ENCODE results near the gene MSI2. TPM values are rescaled to one million over a fixed set of nuclear protein-coding genes. Genes with fewer than 3 reads are reported as not detected.

MSI2 gene
- total RNA-seq, 2 experiments from 2014 or later = 131 to 164 TPM

DNA sequence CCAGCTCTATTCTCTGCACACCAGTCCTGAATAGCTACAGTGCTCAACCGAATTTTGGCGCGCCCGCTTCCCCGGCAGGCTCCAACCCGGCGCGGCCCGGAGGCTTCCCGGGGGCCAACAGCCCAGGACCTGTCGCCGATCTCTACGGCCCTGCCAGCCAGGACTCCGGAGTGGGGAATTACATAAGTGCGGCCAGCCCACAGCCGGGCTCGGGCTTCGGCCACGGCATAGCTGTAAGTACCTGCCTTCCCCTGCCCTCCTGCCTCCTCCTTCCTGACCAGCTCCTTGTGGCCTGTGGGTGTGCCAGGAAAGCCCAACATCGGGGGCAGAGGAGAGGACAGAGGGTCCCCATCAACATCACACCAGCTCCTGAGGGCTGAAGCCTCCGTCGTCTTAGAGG is 418.6 kb downstream of the MSI2 start:
- peaks cover 26% of the 10 kb centered on the region for H3K4me1 ChIP-seq (ENCODE audit: insufficient read depth, low read length, poor library complexity, severe bottlenecking)
- no peaks in the 10 kb centered on the region for H3K36me3 ChIP-seq (ENCODE audit: insufficient read depth, low read length)
- no peaks in the 10 kb centered on the region for H3K9me3 ChIP-seq (ENCODE audit: low read length)
- no peak for DNase-seq (ENCODE audit: low spot score)
- BruUV-seq (replicated peaks) = no TSS peak
- no peaks in the 10 kb centered on the region for H3K9me2 ChIP-seq (ENCODE audit: insufficient read depth, low read length)
- POLR2A ChIA-PET = no interaction called here
- H3K27ac ChIP-seq (ENCODE audit: low read depth, low read length, poor library complexity, severe bottlenecking) = no peak overlapping the region
- H3K79me2 ChIP-seq (ENCODE audit: insufficient read depth, low read depth, low read length) = no peaks in the 10 kb centered on the region
- no peaks in the 10 kb centered on the region for H4K20me1 ChIP-seq (ENCODE audit: insufficient read depth, low read length)
- TF ChIP-seq, protein P1, sequence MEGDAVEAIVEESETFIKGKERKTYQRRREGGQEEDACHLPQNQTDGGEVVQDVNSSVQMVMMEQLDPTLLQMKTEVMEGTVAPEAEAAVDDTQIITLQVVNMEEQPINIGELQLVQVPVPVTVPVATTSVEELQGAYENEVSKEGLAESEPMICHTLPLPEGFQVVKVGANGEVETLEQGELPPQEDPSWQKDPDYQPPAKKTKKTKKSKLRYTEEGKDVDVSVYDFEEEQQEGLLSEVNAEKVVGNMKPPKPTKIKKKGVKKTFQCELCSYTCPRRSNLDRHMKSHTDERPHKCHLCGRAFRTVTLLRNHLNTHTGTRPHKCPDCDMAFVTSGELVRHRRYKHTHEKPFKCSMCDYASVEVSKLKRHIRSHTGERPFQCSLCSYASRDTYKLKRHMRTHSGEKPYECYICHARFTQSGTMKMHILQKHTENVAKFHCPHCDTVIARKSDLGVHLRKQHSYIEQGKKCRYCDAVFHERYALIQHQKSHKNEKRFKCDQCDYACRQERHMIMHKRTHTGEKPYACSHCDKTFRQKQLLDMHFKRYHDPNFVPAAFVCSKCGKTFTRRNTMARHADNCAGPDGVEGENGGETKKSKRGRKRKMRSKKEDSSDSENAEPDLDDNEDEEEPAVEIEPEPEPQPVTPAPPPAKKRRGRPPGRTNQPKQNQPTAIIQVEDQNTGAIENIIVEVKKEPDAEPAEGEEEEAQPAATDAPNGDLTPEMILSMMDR (conservative IDR thresholded peaks at IDR 0.05; ENCODE audit: low read length) = no peak
- no peak for TF ChIP-seq EZH2phosphoT487 (IDR thresholded peaks at IDR 0.05; ENCODE audit: borderline replicate concordance, low read depth, low read length)
- H3K4me3 ChIP-seq (ENCODE audit: low read depth, low read length, poor library complexity, severe bottlenecking) = no peak overlapping the region
- intact Hi-C loops (cut with micrococcal nuclease; ENCODE audit: unreplicated experiment) = loop anchor here (5.0 to 10.0 kb wide), 4 partner anchors 38 to 540 kb away; no protein-coding TSS in a partner anchor
- no peak overlapping the region for H2AFZ ChIP-seq (ENCODE audit: low read length)
- CTCF ChIA-PET (ENCODE audit: unreplicated experiment) = no interaction called here
- H3K4me2 ChIP-seq (ENCODE audit: low read length) = no peak overlapping the region

DNA sequence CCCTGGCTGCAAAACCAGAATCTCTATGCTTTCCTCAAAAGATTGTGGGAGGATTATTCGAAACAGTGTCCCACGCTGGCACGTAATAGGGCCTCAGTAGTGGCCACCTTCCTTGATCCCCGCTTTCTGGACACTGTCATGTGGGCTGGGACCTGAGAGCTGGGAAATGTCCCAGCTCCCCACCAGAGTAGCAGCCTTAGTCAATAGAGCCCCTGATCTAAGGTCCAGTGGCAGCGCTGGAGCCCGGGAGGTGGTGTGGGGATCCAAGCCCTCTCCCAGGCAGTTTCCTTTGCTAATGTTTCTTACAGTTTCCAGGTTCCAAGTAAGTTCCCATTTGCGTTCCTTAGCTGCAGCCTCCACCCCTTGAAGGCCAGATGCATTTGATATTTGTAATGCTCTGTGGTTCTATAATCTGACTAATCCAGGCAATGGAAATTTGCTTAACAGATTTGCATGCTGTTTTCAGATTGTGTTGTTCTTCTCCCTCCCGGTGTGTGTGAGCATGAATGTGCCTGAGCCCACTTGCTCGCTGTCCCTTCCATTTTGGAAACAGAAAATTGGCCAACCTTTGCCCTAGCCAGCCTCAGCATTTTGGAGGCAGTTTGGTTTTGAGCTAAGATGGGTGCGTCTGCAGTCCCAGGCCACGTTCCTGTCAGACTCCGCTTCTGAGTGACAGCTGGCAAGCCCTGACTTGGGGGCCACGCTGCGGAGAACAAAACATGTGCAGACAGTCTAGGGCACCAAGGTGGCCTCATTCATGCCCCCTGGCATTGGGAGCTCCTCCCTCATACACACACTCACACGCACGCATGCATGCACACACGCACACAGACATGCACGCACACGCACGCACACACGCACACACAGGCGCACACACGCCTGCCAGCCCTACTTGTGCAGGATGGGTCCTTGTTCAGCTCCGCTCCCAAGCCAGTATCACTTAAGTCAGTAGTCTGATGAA is 419.4 kb downstream of the MSI2 start:
- Histone ChIP-seq H3K36me3 (ENCODE audit: insufficient read depth, low read length) (no peaks in the 10 kb centered on the region), H3K4me3 (ENCODE audit: low read depth, low read length, poor library complexity, severe bottlenecking) (no peak overlapping the region), H4K20me1 (ENCODE audit: insufficient read depth, low read length) (no peaks in the 10 kb centered on the region), H3K4me1 (ENCODE audit: insufficient read depth, low read length, poor library complexity, severe bottlenecking) (peaks cover 26% of the 10 kb centered on the region), H3K4me2 (ENCODE audit: low read length) (no peak overlapping the region), H2AFZ (ENCODE audit: low read length) (no peak overlapping the region), H3K27ac (ENCODE audit: low read depth, low read length, poor library complexity, severe bottlenecking) (no peak overlapping the region), H3K79me2 (ENCODE audit: insufficient read depth, low read depth, low read length) (no peaks in the 10 kb centered on the region), H3K9me3 (ENCODE audit: low read length) (no peaks in the 10 kb centered on the region), H3K9me2 (ENCODE audit: insufficient read depth, low read length) (no peaks in the 10 kb centered on the region)
- TF ChIP-seq, protein P1 (conservative IDR thresholded peaks at IDR 0.05; ENCODE audit: low read length) = no peak
- DNase-seq (ENCODE audit: low spot score) = no peak
- CTCF ChIA-PET (ENCODE audit: unreplicated experiment) = interaction anchor here (0.6 kb wide), 3 partner anchors 40 to 231 kb away, joined by 3 read pairs; no protein-coding TSS in a partner anchor
- intact Hi-C loops (cut with micrococcal nuclease; ENCODE audit: unreplicated experiment) = loop anchor here (10.0 kb wide), 1 partner anchor 541 kb away; no protein-coding TSS in a partner anchor
- POLR2A ChIA-PET = no interaction called here
- BruUV-seq (replicated peaks) = no TSS peak

DNA sequence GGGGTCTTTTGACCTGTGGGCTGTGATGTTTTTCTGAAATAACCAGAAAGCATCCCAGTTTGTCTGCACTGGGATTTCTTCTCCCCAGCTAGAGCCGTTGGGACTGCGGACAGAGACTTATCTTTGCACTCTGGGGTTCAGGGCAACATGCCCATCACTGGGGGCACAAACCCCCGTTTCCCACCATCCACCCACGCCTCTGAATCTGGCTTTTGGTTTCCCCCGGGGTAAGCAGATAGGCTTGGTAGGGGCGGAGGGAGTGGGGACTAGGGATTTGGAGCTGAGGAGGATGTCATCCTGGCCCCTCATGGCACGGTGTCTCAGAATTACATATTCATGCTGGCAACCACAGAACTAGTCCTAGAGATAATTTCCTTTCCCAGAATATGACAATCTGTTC is 420.2 kb downstream of the MSI2 start:
- intact Hi-C loops (cut with micrococcal nuclease; ENCODE audit: unreplicated experiment) = loop anchor here (10.0 kb wide), 1 partner anchor 542 kb away; no protein-coding TSS in a partner anchor
- POLR2A ChIA-PET = no interaction called here
- no peak overlapping the region for H3K4me3 ChIP-seq (ENCODE audit: low read depth, low read length, poor library complexity, severe bottlenecking)

More for the DNA sequence above, 420.2 kb downstream of the MSI2 start:
- no peak for DNase-seq (ENCODE audit: low spot score)
- H4K20me1 ChIP-seq (ENCODE audit: insufficient read depth, low read length) = no peaks in the 10 kb centered on the region
- CTCF ChIA-PET (ENCODE audit: unreplicated experiment) = no interaction called here
- no peak overlapping the region for H3K27ac ChIP-seq (ENCODE audit: low read depth, low read length, poor library complexity, severe bottlenecking)
- H3K4me1 ChIP-seq (ENCODE audit: insufficient read depth, low read length, poor library complexity, severe bottlenecking) = peaks cover 25% of the 10 kb centered on the region
- H3K4me2 ChIP-seq (ENCODE audit: low read length) = no peak overlapping the region
- no peaks in the 10 kb centered on the region for H3K9me3 ChIP-seq (ENCODE audit: low read length)
- no peaks in the 10 kb centered on the region for H3K9me2 ChIP-seq (ENCODE audit: insufficient read depth, low read length)
- H3K79me2 ChIP-seq (ENCODE audit: insufficient read depth, low read depth, low read length) = no peaks in the 10 kb centered on the region
- TF ChIP-seq, protein P1 (conservative IDR thresholded peaks at IDR 0.05; ENCODE audit: low read length) = no peak
- TF ChIP-seq EZH2phosphoT487 (IDR thresholded peaks at IDR 0.05; ENCODE audit: borderline replicate concordance, low read depth, low read length) = no peak
- no peak overlapping the region for H2AFZ ChIP-seq (ENCODE audit: low read length)
- no peaks in the 10 kb centered on the region for H3K36me3 ChIP-seq (ENCODE audit: insufficient read depth, low read length)
- BruUV-seq (replicated peaks) = no TSS peak
